Transverse colon (tissue), 4 donors: Measurements from ENCODE around the gene NIPAL1. TPM values are rescaled to one million over a fixed set of nuclear protein-coding genes. Genes with fewer than 3 reads are reported as not detected.

Source experiments
- DNase-seq: peaks from one replicate; pipeline ENCODE4 v3.0.0-alpha.2; 2019
- H3K27ac ChIP-seq, 4 donors: fragments of 200-600 bp; sonication (generic); 2 replicates each; pipeline ENCODE4 v1.5.1; 2016 to 2018; ENCODE audit warnings: inconsistent platforms in 4 of 4
- H3K27me3 ChIP-seq: fragments of 200-600 bp; sonication (generic); 2 replicates; pipeline ENCODE4 v1.5.1; 2017; ENCODE audit warnings: inconsistent platforms
- H3K36me3 ChIP-seq, 4 donors: fragments of 200-600 bp; sonication (generic); 2 replicates each; pipeline ENCODE4 v1.5.1; 2017 to 2019; ENCODE audit warnings: inconsistent platforms in 4 of 4
- H3K4me1 ChIP-seq, 4 donors: fragments of 200-600 bp; sonication (generic); 2 replicates each; pipeline ENCODE4 v1.5.1; 2017 to 2020; ENCODE audit warnings: inconsistent platforms in 4 of 4
- H3K4me3 ChIP-seq, 4 donors: fragments of 200-600 bp; sonication (generic); 1 replicate in 1 of 4; 2 replicates in 3 of 4; pipeline versions ENCODE4 v1.5.1 to v1.6.1; 2017 to 2019; ENCODE audit warnings: inconsistent platforms in 4 of 4
- H3K9me3 ChIP-seq, 2 donors: fragments of 200-600 bp; sonication (generic); 2 replicates each; pipeline ENCODE4 v1.5.1; 2017 to 2019; ENCODE audit warnings: inconsistent platforms in 2 of 2
- EP300 ChIP-seq: sonication (generic); formaldehyde crosslinking; IDR thresholded peaks from one replicate; pipeline ENCODE4 v1.6.1; 2017; ENCODE audit warnings: antibody characterized with exemption, low read depth
- POLR2A ChIP-seq: fragments of 450-650 bp; IDR thresholded peaks from one replicate; pipeline ENCODE4 v1.6.1; 2016; ENCODE audit warnings: antibody characterized with exemption, mild to moderate bottlenecking, moderate library complexity
- POLR2AphosphoS5 ChIP-seq, 3 donors: sonication (generic); formaldehyde crosslinking; IDR thresholded peaks; one replicate each; pipeline ENCODE4 v1.6.1; 2016; ENCODE audit warnings: antibody characterized with exemption in 3 of 3
- WGBS, 2 donors: methylation state at CpG; one replicate each; pipeline ENCODE4 v1.1.5; 2018; ENCODE audit warnings: low coverage in 1 of 2; 5-methylcytosine and 5-hydroxymethylcytosine counted together
- in situ Hi-C, 4 donors: fragments of 200-750 bp; cut with MboI; loops; one replicate each; pipeline versions ENCODE4 v1.15.0 to v1.15.1; 2017; ENCODE audit warnings: low sequenced_read_pairs in 3 of 4, low pct_ligation_motif_present in 1 of 4, low pct_unique_long_range_greater_than_20kb in 1 of 4
- intact Hi-C: fragments of 100-400 bp; cut with DNase I; formaldehyde crosslinking; loops from one replicate; pipeline ENCODE4 v1.15.1; 2023; ENCODE audit warnings: low total_unique reads
- total RNA-seq, 4 donors: library from RNA; depleted of rRNA; stranded (reverse); fragments of >200 nt; gene quantifications; one replicate each; pipeline ENCODE4 v1.1.0, GENCODE V29; 2016
- TF ChIP-seq, protein P1 (sequence below), 5 experiments: fragments of 200-600 bp in 3 of 5; fragments of 450-650 bp in 2 of 5; sonication (generic) in 3 of 5; IDR thresholded peaks; 1 replicate in 2 of 5; 2 replicates in 3 of 5; pipeline ENCODE4 v1.5.1; 2016 to 2017; ENCODE audit warnings: antibody characterized with exemption in 5 of 5, inconsistent platforms in 3 of 5, mild to moderate bottlenecking in 2 of 5, moderate library complexity in 1 of 5

Gene NIPAL1
- total RNA-seq, 4 donors from 2014 or later: 37.5 to 47.7 (median 41.1) TPM

DNA sequence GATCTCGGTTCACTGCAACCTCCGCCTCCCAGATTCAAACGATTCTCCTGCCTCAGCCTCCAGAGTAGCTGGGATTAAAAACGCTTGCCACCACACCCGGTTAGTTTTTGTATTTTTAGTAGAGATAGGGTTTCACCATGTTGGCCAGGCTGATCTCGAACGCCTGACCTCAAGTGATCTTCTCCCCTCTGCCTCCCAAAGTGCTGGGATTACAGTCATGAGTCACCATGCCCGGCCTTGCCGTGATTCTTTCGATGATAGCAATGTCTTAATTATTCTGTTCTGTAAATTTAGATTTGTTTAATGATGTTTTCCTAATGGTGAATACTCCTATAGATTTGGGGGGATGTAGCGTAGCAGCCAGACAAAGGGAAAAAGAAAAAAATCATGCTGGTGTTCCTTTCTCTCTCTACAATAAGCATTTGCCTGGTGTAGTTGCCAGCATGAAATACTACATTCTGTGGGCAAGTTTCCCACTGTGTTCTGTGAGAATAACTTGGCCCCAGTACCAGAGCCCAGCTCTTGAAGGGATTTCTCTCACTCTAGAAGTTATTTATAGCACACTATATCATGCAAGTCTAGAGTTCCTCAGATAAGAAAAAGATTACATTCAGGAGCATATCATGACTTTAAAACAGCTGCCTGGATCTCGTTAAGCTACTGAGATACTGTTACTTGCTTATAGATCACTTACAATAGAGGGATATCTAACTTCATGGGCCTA, 15.4 kb downstream of the NIPAL1 start:
- DNase-seq: no peak

DNA sequence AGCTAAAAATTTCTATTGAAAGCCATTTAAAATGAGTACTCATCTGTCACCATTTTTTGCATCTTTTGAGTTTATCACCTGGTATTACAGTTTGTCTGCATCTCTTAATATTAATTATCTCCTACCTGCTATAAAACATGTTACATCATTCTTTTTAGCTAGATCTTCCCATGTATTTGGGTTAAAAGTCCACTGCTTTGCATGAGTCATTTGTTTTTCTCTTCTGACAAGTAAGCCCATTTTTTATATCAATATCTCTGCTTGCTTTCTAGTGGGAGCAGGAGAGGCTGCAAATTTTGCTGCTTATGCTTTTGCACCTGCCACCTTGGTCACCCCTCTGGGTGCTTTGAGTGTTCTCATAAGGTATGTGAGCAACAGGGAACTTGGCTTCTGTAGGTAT, 16.1 kb downstream of the NIPAL1 start:
- intact Hi-C loops (no loop called here), in situ Hi-C loops (loop anchor here in 1 of 4 donors (10.0 kb wide), 1 partner anchor 52 kb away; no protein-coding TSS in a partner anchor)
- peaks cover 0 to 25% (median 13%) of the 10 kb centered on the region in 4 donors for H3K4me1 ChIP-seq
- H3K36me3 ChIP-seq: peaks cover 0 to 1% (median 0%) of the 10 kb centered on the region in 4 donors
- H3K27me3 ChIP-seq: no peaks in the 10 kb centered on the region
- peak overlapping the region in 2 of 4 donors; percentile 33 to 64 for H3K27ac ChIP-seq
- TF ChIP-seq, protein P1, sequence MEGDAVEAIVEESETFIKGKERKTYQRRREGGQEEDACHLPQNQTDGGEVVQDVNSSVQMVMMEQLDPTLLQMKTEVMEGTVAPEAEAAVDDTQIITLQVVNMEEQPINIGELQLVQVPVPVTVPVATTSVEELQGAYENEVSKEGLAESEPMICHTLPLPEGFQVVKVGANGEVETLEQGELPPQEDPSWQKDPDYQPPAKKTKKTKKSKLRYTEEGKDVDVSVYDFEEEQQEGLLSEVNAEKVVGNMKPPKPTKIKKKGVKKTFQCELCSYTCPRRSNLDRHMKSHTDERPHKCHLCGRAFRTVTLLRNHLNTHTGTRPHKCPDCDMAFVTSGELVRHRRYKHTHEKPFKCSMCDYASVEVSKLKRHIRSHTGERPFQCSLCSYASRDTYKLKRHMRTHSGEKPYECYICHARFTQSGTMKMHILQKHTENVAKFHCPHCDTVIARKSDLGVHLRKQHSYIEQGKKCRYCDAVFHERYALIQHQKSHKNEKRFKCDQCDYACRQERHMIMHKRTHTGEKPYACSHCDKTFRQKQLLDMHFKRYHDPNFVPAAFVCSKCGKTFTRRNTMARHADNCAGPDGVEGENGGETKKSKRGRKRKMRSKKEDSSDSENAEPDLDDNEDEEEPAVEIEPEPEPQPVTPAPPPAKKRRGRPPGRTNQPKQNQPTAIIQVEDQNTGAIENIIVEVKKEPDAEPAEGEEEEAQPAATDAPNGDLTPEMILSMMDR (IDR thresholded peaks at IDR 0.05): no peak
- no peak for TF ChIP-seq POLR2A
- TF ChIP-seq EP300: no peak
- no peak for TF ChIP-seq POLR2AphosphoS5 (IDR thresholded peaks at IDR 0.05)
- no peaks in the 10 kb centered on the region for H3K9me3 ChIP-seq
- H3K4me3 ChIP-seq: no peak overlapping the region
- no peak for DNase-seq

More for the DNA sequence above, 15.4 kb downstream of the NIPAL1 start:
- peaks cover 0 to 1% (median 0%) of the 10 kb centered on the region in 4 donors for H3K36me3 ChIP-seq
- H3K4me1 ChIP-seq: peaks cover 0 to 25% (median 13%) of the 10 kb centered on the region in 4 donors
- intact Hi-C loops (no loop called here), in situ Hi-C loops (loop anchor here in 1 of 4 donors (10.0 kb wide), 1 partner anchor 53 kb away; no protein-coding TSS in a partner anchor)
- no peak overlapping the region for H3K4me3 ChIP-seq
- H3K27me3 ChIP-seq: no peaks in the 10 kb centered on the region
- peak overlapping the region in 2 of 4 donors; percentile 33 to 64 for H3K27ac ChIP-seq
- WGBS, 2 donors: 63 to 69% methylated on average over 11 to 12 of the region's 12 CpGs
- H3K9me3 ChIP-seq: no peaks in the 10 kb centered on the region
- TF ChIP-seq EP300 (no peak), POLR2A (no peak)

DNA sequence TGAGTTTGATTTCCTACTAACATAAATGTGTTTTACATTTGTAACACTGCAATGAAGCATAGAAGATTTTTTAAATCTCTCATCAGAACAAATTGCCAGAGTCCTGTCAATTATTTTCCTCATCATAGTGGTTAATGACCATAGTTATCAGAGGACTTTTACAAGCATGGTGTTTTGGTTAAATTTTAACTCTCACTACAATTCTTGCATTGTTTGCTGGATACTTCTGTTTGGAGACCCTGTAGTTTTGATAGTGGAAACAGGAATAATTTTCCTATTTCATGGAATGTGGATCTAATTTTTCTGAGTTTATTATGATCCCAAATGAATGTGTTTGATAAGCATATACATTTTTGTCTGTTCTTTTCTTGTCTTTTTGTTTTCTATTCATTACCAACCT, 16.8 kb downstream of the NIPAL1 start:
- Histone ChIP-seq H3K4me1 (peaks cover 0 to 28% (median 13%) of the 10 kb centered on the region in 4 donors), H3K27me3 (no peaks in the 10 kb centered on the region), H3K9me3 (no peaks in the 10 kb centered on the region), H3K36me3 (no peaks in the 10 kb centered on the region), H3K4me3 (no peak overlapping the region), H3K27ac (peak overlapping the region in 2 of 4 donors; percentile 33 to 64)
- DNase-seq: no peak
- in situ Hi-C loops: loop anchor here in 1 of 4 donors (10.0 kb wide), 1 partner anchor 51 kb away; no protein-coding TSS in a partner anchor
- TF ChIP-seq EP300 (no peak), POLR2A (no peak), POLR2AphosphoS5 (IDR thresholded peaks at IDR 0.05) (no peak)
- TF ChIP-seq, protein P1 (IDR thresholded peaks at IDR 0.05): no peak
- intact Hi-C loops: no loop called here

DNA sequence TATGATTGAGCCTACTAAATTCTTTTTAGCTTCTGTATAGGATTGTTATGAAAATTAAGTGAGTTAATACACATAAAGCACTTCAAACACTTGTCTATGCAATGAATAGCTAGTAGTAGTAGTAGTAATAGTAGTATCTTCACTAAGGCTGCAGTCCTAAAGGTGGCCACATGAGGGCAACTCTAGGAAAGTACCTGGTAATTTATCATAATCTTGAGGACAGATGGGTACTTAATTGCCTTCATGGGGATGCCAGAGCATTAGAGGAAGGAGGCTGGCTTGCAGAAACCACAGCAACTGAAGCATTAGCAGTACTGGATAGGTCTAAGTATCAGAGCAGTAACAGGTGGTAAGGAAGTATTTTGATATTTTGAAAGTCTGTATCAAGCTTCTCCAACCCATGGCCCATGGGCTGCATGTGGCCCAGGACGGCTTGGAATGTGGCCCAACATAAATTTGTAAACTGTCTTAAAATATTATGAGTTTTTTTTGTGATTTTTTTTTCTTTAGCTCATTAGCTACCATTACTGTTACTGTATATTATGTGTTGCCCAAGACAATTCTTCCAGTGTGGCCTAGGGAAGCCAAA, 17.3 kb downstream of the NIPAL1 start:
- TF ChIP-seq, protein P1 (IDR thresholded peaks at IDR 0.05): peak; percentile 41 to 65 (median 57)
- no peak for TF ChIP-seq POLR2AphosphoS5 (IDR thresholded peaks at IDR 0.05)
- TF ChIP-seq EP300: no peak
- TF ChIP-seq POLR2A: no peak
- DNase-seq: peak; percentile 57
- in situ Hi-C loops (loop anchor here in 1 of 4 donors (10.0 kb wide), 1 partner anchor 51 kb away; no protein-coding TSS in a partner anchor), intact Hi-C loops (no loop called here)
- peaks cover 0 to 33% (median 13%) of the 10 kb centered on the region in 4 donors for H3K4me1 ChIP-seq
- no peaks in the 10 kb centered on the region for H3K36me3 ChIP-seq
- 89% methylated on average over 1 of the region's 1 CpG; no CpG with 5 or more reads in 1 of the 2 donors for WGBS, 2 donors
- no peak overlapping the region for H3K4me3 ChIP-seq
- H3K9me3 ChIP-seq: no peaks in the 10 kb centered on the region
- no peaks in the 10 kb centered on the region for H3K27me3 ChIP-seq
- H3K27ac ChIP-seq: peak overlapping the region in 2 of 4 donors; percentile 33 to 64
